HL-60 (cell line): ENCODE measurements around the gene SRSF1.

Experiments
- DNase-seq, 2 experiments: peaks; one replicate each; pipeline ENCODE4 v3.0.0-alpha.2; 2010 to 2020; ENCODE audit warnings: low read depth in 1 of 2, low spot score in 1 of 2
- H3K27ac ChIP-seq: fragments of 250-450 bp; sonication (Bioruptor Pico); replicated peaks from 2 replicates; pipeline ENCODE4 v1.5.1; 2020; ENCODE audit warnings: mild to moderate bottlenecking, moderate library complexity
- H3K27me3 ChIP-seq: fragments of 250-450 bp; sonication (Bioruptor Pico); 2 replicates; pipeline ENCODE4 v1.5.1; 2021; ENCODE audit warnings: mild to moderate bottlenecking, moderate library complexity; ENCODE audit not compliant: insufficient read depth, poor library complexity, severe bottlenecking
- H3K4me3 ChIP-seq: replicated peaks from 2 replicates; pipeline ENCODE4 v1.5.1; 2011; ENCODE audit warnings: mild to moderate bottlenecking, control low read depth, low read length; ENCODE audit not compliant: insufficient read depth
- GABPA ChIP-seq: IDR thresholded peaks from 2 replicates; pipeline ENCODE4 v1.6.1; 2012; ENCODE audit warnings: low read depth
- POLR2AphosphoS5 ChIP-seq: IDR thresholded peaks from 2 replicates; pipeline ENCODE4 v1.6.1; 2012; ENCODE audit warnings: low read depth
- SPI1 ChIP-seq: IDR thresholded peaks from 2 replicates; pipeline ENCODE4 v1.6.1; 2012; ENCODE audit warnings: low read depth, mild to moderate bottlenecking, borderline replicate concordance
- long read RNA-seq: library from polyadenylated mRNA; unstranded; transcript quantifications from one replicate; pipeline ENCODE4 v2.0.0, GENCODE V29; 2020
- TF ChIP-seq, protein P1 (sequence below): IDR thresholded peaks from one replicate; pipeline ENCODE4 v1.5.1; 2011; ENCODE audit warnings: low read length, control low read depth, inconsistent platforms; ENCODE audit not compliant: insufficient read depth
- TF ChIP-seq, protein P2 (sequence below): IDR thresholded peaks from 2 replicates; pipeline ENCODE4 v1.6.1; 2012; ENCODE audit warnings: low read depth; ENCODE audit not compliant: insufficient replicate concordance

SRSF1 gene, protein sequence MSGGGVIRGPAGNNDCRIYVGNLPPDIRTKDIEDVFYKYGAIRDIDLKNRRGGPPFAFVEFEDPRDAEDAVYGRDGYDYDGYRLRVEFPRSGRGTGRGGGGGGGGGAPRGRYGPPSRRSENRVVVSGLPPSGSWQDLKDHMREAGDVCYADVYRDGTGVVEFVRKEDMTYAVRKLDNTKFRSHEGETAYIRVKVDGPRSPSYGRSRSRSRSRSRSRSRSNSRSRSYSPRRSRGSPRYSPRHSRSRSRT
- long read RNA-seq, transcript SRSF1-205 (3 exons, 3,117 nt): minor isoform, 29 of 519 reads
- long read RNA-seq, transcript SRSF1-204 (4 exons, 1,720 nt): major isoform, 254 of 519 reads
- long read RNA-seq, transcript SRSF1-201 (4 exons, 1,513 nt): minor isoform, 203 of 519 reads
- long read RNA-seq, partial matches to known transcripts: 11 of 519 reads
- long read RNA-seq, other reads (novel, unspliced or antisense): 18 of 519 reads

DNA sequence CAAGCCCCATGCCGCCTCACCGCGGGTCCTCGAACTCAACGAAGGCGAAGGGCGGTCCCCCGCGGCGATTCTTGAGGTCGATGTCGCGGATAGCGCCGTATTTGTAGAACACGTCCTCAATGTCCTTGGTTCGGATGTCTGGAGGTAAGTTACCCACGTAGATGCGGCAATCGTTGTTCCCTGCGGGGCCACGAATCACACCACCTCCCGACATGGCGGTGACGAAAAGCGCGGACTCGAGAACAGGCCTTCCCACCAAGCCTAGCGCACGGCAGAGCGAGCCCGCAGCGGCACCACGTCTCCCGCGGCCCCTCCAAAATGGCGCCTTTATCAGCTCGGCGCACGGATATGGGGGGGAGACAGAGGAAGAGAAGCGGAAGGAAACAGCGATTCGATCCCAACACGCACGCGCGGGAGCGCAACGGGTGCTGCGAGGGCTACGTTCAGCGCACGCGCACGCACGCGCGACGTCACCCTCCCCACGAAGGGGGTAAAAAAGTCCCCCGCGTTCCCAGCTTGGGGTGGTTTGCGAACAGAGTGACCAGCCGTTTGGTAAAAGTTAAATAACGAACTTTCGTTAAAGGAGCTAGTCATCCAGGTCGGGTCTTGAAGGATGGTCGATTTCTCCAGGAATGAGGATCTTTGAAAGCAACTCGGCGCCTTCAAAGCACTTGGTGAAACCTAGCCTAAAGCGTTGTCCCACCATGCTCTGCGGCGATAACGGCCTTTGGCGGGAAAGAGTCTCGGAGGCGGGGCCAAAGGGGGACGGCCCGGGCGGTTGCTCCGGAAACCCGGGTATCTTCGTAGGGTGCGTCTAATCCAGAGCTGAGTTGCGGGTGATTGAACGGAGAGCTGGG, at the start of gene SRSF1:
TSS of gene SRSF1 (minus strand) at position 323 of the 857 bp plus-strand sequence. CDS start at position 214, 109 bp downstream.
- peak within 1 kb of the TSS; percentile 100 for H3K27ac ChIP-seq
- TF ChIP-seq, protein P1, sequence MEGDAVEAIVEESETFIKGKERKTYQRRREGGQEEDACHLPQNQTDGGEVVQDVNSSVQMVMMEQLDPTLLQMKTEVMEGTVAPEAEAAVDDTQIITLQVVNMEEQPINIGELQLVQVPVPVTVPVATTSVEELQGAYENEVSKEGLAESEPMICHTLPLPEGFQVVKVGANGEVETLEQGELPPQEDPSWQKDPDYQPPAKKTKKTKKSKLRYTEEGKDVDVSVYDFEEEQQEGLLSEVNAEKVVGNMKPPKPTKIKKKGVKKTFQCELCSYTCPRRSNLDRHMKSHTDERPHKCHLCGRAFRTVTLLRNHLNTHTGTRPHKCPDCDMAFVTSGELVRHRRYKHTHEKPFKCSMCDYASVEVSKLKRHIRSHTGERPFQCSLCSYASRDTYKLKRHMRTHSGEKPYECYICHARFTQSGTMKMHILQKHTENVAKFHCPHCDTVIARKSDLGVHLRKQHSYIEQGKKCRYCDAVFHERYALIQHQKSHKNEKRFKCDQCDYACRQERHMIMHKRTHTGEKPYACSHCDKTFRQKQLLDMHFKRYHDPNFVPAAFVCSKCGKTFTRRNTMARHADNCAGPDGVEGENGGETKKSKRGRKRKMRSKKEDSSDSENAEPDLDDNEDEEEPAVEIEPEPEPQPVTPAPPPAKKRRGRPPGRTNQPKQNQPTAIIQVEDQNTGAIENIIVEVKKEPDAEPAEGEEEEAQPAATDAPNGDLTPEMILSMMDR: no peak
- TF ChIP-seq SPI1 (peak; percentile 49; the same call in 1 of the 2 replicates), POLR2AphosphoS5 (peak; percentile 98), GABPA (no peak)
- TF ChIP-seq, protein P2, sequence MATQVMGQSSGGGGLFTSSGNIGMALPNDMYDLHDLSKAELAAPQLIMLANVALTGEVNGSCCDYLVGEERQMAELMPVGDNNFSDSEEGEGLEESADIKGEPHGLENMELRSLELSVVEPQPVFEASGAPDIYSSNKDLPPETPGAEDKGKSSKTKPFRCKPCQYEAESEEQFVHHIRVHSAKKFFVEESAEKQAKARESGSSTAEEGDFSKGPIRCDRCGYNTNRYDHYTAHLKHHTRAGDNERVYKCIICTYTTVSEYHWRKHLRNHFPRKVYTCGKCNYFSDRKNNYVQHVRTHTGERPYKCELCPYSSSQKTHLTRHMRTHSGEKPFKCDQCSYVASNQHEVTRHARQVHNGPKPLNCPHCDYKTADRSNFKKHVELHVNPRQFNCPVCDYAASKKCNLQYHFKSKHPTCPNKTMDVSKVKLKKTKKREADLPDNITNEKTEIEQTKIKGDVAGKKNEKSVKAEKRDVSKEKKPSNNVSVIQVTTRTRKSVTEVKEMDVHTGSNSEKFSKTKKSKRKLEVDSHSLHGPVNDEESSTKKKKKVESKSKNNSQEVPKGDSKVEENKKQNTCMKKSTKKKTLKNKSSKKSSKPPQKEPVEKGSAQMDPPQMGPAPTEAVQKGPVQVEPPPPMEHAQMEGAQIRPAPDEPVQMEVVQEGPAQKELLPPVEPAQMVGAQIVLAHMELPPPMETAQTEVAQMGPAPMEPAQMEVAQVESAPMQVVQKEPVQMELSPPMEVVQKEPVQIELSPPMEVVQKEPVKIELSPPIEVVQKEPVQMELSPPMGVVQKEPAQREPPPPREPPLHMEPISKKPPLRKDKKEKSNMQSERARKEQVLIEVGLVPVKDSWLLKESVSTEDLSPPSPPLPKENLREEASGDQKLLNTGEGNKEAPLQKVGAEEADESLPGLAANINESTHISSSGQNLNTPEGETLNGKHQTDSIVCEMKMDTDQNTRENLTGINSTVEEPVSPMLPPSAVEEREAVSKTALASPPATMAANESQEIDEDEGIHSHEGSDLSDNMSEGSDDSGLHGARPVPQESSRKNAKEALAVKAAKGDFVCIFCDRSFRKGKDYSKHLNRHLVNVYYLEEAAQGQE: peak; percentile 74
- peak; percentile 98 to 99 for DNase-seq
- no peaks in the 10 kb centered on the region for H3K27me3 ChIP-seq
- H3K4me3 ChIP-seq: peak within 1 kb of the TSS; percentile 80

DNA sequence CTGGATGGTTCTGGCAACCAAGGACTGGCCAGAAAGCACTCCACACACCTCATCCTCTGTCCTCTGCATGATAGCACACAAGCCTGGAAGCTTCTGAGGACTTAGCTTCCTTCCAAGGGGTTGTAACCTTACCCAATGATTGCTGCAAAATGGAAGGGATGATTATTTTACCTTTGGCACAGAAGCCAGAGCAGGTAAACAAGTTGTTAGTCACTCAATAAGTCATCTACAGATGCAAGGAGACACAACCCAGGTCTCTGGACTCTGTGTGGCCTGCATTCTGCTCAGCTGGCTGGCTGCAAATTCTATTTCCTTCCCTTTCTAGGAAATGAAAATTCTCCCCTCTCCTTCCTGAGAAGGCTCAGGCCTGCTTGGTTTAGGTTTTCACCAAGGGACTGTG, 49.4 kb upstream of the SRSF1 start:
- no peak overlapping the region for H3K27ac ChIP-seq
- H3K27me3 ChIP-seq: peaks cover 4% of the 10 kb centered on the region
- TF ChIP-seq GABPA (no peak), SPI1 (no peak), POLR2AphosphoS5 (no peak)
- TF ChIP-seq, protein P1: no peak
- TF ChIP-seq, protein P2: no peak
- no peak overlapping the region for H3K4me3 ChIP-seq
- DNase-seq: no peak

DNA sequence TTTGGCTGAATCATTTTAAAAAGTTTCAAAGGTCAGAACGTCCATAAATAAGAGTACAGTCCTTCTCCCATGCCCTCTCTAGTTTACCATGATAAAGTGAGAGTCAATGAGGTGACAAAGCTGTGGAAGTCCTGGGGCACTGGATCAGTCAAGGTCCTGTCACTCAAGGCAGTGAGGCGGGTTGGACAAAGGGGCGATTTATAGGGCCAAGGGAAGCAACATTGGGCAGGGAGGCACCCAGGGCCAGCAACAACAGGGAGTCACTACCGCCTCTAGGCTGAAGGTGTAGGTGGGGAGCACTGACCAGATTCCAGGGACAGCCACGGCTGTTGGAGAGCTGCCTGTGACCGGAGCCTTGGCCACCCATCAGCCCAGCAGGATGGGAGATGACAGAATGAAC, 47.6 kb upstream of the SRSF1 start:
- TF ChIP-seq, protein P1: no peak
- no peak for TF ChIP-seq SPI1
- TF ChIP-seq, protein P2: no peak
- no peak for TF ChIP-seq POLR2AphosphoS5
- TF ChIP-seq GABPA: no peak
- Histone ChIP-seq H3K27ac (no peak overlapping the region), H3K27me3 (peaks cover 4% of the 10 kb centered on the region), H3K4me3 (no peak overlapping the region)
- DNase-seq: no peak
